Middle frontal gyrus (tissue), 1 donor: ENCODE results near the gene IL33.

Source experiments
- DNase-seq: peaks from one replicate; pipeline ENCODE4 v3.0.0-alpha.2; 2015; ENCODE audit warnings: low spot score; ENCODE audit errors: extremely low spot score

Gene IL33

GRCh38 chr9:6302417-6302816 lies 86.8 kb downstream of the IL33 start:
- no peak for DNase-seq

GRCh38 chr9:6304232-6304631 lies 88.6 kb downstream of the IL33 start:
- no peak for DNase-seq

GRCh38 chr9:6305954-6306563 lies 90.5 kb downstream of the IL33 start:
- peak; percentile 37 for DNase-seq
